Peyer's patch (tissue), 4 donors: ENCODE measurements around the gene C6orf58. TPM values are rescaled to one million over a fixed set of nuclear protein-coding genes. Genes with fewer than 3 reads are reported as not detected.

Experiments
- DNase-seq, 3 donors: peaks; one replicate each; pipeline ENCODE4 v3.0.0-alpha.2; 2017 to 2019
- H3K27ac ChIP-seq, 4 donors: fragments of 200-600 bp; sonication (generic); one replicate each; pipeline ENCODE4 v1.5.1; 2016 to 2019
- H3K27me3 ChIP-seq, 2 donors: fragments of 200-600 bp; sonication (generic); one replicate each; pipeline ENCODE4 v1.5.1; 2019
- H3K36me3 ChIP-seq, 3 donors: fragments of 200-600 bp; sonication (generic); one replicate each; pipeline ENCODE4 v1.5.1; 2016 to 2019
- H3K4me1 ChIP-seq, 4 donors: fragments of 200-600 bp; sonication (generic); one replicate each; pipeline ENCODE4 v1.5.1; 2016 to 2019
- H3K4me3 ChIP-seq, 4 donors: fragments of 200-600 bp; sonication (generic); 1 replicate in 3 of 4; 2 replicates in 1 of 4; pipeline ENCODE4 v1.5.1; 2016 to 2019; ENCODE audit warnings: mild to moderate bottlenecking in 1 of 4
- H3K9me3 ChIP-seq, 4 donors: fragments of 200-600 bp; sonication (generic); one replicate each; pipeline ENCODE4 v1.5.1; 2016 to 2019; ENCODE audit warnings: mild to moderate bottlenecking in 1 of 4
- CTCF ChIP-seq, 6 experiments: fragments of 450-650 bp in 4 of 6; fragments of 200-600 bp in 2 of 6; sonication (generic) in 1 of 6; IDR thresholded peaks; one replicate each; pipeline ENCODE4 v1.5.1; 2017 to 2019; ENCODE audit warnings: antibody characterized with exemption in 6 of 6, mild to moderate bottlenecking in 3 of 6, moderate library complexity in 1 of 6
- POLR2A ChIP-seq, 2 donors: fragments of 450-650 bp; IDR thresholded peaks; one replicate each; pipeline ENCODE4 v1.5.1; 2017; ENCODE audit warnings: antibody characterized with exemption in 2 of 2, mild to moderate bottlenecking in 2 of 2, moderate library complexity in 2 of 2
- total RNA-seq, 4 donors: library from RNA; depleted of rRNA; stranded (reverse); fragments of >200 nt; gene quantifications; one replicate each; pipeline ENCODE4 v1.1.0, GENCODE V29; 2016

The C6orf58 gene
- total RNA-seq, result not detected

GRCh38 chr6:127576874-127577273 is at the start of gene C6orf58:
Gene C6orf58, plus strand, starts transcription at chr6:127577174. Its CDS starts 12 bp downstream, at chr6:127577186.
- no peaks in the 10 kb centered on the region for H3K4me1 ChIP-seq
- H3K9me3 ChIP-seq, result no peaks in the 10 kb centered on the region
- no peak within 1 kb of the TSS for H3K27ac ChIP-seq
- no peaks in the 10 kb centered on the region for H3K36me3 ChIP-seq
- no peak for TF ChIP-seq CTCF (IDR thresholded peaks at IDR 0.05)
- TF ChIP-seq POLR2A (IDR thresholded peaks at IDR 0.05), result no peak
- H3K4me3 ChIP-seq, result no peak within 1 kb of the TSS
- DNase-seq, result no peak
- H3K27me3 ChIP-seq, result no peaks in the 10 kb centered on the region

GRCh38 chr6:127533011-127533410 is 44.0 kb upstream of the C6orf58 start:
- Histone ChIP-seq H3K4me3 (no peak overlapping the region), H3K27me3 (no peaks in the 10 kb centered on the region), H3K9me3 (no peaks in the 10 kb centered on the region), H3K36me3 (no peaks in the 10 kb centered on the region), H3K4me1 (no peaks in the 10 kb centered on the region), H3K27ac (no peak overlapping the region)
- no peak for DNase-seq
- TF ChIP-seq POLR2A (IDR thresholded peaks at IDR 0.05) (no peak), CTCF (IDR thresholded peaks at IDR 0.05) (no peak)

DNA sequence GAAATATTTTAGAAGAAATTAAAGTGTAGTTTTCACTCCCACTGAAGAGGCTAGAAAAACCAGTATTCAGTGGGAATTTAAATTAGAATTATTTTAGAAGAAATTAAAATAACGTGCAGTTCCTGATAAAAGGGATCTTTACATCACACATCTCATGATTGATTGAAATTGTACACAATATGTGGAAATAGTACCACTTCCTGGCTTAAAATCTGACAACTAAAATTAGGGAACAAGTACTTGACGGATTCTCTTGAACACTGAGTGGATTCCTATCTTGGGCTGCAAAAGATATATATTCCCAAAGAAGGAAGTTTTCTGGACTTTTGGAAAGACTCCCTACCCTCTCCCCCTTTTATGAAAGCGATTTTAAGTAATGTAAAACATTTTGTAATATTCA is 43.2 kb upstream of the C6orf58 start:
- Histone ChIP-seq H3K27me3 (no peaks in the 10 kb centered on the region), H3K4me3 (no peak overlapping the region), H3K27ac (no peak overlapping the region), H3K9me3 (no peaks in the 10 kb centered on the region), H3K36me3 (no peaks in the 10 kb centered on the region), H3K4me1 (no peaks in the 10 kb centered on the region)
- DNase-seq, result no peak
- no peak for TF ChIP-seq CTCF (IDR thresholded peaks at IDR 0.05)

DNA sequence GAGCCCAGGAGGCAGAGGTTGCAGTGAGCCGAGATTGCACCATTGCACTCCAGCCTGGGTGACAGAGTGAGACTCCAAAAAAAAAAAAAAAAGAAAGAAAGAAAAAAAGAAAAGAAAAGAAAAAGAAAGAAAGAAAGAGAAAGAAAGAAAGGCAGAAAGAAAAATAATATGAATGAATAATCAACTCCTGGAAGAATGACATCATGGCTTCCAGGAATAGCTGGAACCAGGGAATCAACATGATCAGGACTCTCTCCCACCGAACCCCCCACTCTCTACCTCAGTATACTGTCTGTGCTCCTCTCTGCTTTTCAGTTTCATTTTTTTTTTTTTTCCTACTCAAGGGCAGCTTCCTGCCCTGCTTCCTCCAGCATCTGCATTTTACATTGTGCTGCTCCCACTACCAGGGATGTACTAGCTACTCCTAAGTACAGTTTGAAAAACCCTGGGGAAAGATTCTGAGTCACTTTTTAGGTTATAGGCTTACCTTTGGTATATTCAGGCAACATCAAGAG is 38.2 kb upstream of the C6orf58 start:
- Histone ChIP-seq H3K27me3 (no peaks in the 10 kb centered on the region), H3K4me1 (no peaks in the 10 kb centered on the region), H3K27ac (no peak overlapping the region), H3K9me3 (no peaks in the 10 kb centered on the region), H3K36me3 (no peaks in the 10 kb centered on the region), H3K4me3 (no peak overlapping the region)
- no peak for DNase-seq
- no peak for TF ChIP-seq CTCF (IDR thresholded peaks at IDR 0.05)
- TF ChIP-seq POLR2A (IDR thresholded peaks at IDR 0.05), result no peak

DNA sequence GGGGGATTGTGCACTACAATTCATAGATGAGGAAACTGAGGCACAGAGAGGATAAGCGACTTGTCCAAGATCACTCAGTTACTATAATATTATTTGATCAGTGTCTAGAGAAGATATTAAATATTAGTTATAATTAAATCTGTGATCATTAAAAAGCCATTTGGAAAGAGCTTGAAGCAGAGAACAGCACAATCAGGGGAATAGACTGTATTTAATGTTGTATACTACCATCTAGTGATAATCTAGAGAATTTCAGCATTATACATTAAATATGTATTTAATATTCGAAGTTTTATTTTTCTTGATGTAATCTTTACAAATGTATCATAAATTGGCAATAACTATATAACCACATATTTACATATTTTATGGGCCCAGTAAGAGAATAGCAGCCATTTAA is 37.7 kb upstream of the C6orf58 start:
- no peak overlapping the region for H3K27ac ChIP-seq
- TF ChIP-seq CTCF (IDR thresholded peaks at IDR 0.05), result peak in 4 of 6 experiments; percentile 35 to 53 (median 42)
- TF ChIP-seq POLR2A (IDR thresholded peaks at IDR 0.05), result no peak
- no peak overlapping the region for H3K4me3 ChIP-seq
- H3K36me3 ChIP-seq, result no peaks in the 10 kb centered on the region
- H3K9me3 ChIP-seq, result no peaks in the 10 kb centered on the region
- DNase-seq, result no peak
- H3K27me3 ChIP-seq, result no peaks in the 10 kb centered on the region
- H3K4me1 ChIP-seq, result no peaks in the 10 kb centered on the region

DNA sequence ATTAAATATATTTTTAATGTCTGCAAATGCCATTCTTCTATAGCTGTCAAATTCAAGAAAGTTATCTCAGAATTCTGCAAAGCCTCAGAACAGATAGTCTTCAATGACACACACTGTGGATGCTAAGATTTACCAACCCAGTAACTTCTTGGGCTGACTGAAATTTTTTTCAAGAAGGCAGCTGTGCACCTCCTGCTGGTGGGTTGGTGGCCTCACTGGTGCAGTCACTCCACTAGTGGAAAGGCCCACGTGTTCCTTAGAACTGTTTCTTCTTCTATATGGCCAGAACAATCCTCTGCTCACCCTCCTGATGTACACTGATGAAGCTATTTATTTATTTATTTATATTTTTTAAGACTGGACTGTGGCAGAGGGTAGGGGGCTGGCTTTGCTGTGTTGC is 29.8 kb upstream of the C6orf58 start:
- H3K4me3 ChIP-seq, result no peak overlapping the region
- no peak for DNase-seq
- H3K4me1 ChIP-seq, result no peaks in the 10 kb centered on the region

More for the DNA sequence above, 29.8 kb upstream of the C6orf58 start:
- Histone ChIP-seq H3K9me3 (no peaks in the 10 kb centered on the region), H3K27me3 (no peaks in the 10 kb centered on the region), H3K36me3 (no peaks in the 10 kb centered on the region), H3K27ac (no peak overlapping the region)
- TF ChIP-seq POLR2A (IDR thresholded peaks at IDR 0.05) (no peak), CTCF (IDR thresholded peaks at IDR 0.05) (peak in 2 of 6 experiments; percentile 10 to 13)
